Heart left ventricle (tissue), 16 donors: ENCODE results near the gene STT3B. TPM values are rescaled to one million over a fixed set of nuclear protein-coding genes. Genes with fewer than 3 reads are reported as not detected.

Experiments used
- ATAC-seq, 4 donors: fragments of 200-7000 bp; cut with Tn5 transposase; one replicate each; pipeline ENCODE4 v1.9.1; 2020 to 2022; ENCODE audit warnings: moderate library complexity in 4 of 4, mild to moderate bottlenecking in 3 of 4, moderate number of reproducible peaks in 1 of 4
- DNase-seq, 5 donors: peaks; one replicate each; pipeline ENCODE4 v3.0.0-alpha.2; 2020
- H3K27ac ChIP-seq, 12 donors: fragments of 200-600 bp; sonication (generic) in 4 of 12; one replicate each; pipeline versions ENCODE4 v1.5.0 to v1.8.0; 2016 to 2022; ENCODE audit warnings: mild to moderate bottlenecking in 2 of 12
- H3K27me3 ChIP-seq, 9 donors: fragments of 200-600 bp; sonication (generic) in 2 of 9; one replicate each; pipeline versions ENCODE4 v1.5.1 to v1.8.0; 2016 to 2022; ENCODE audit warnings: mild to moderate bottlenecking in 3 of 9
- H3K36me3 ChIP-seq, 9 donors: fragments of 200-600 bp; sonication (generic) in 2 of 9; one replicate each; pipeline versions ENCODE4 v1.5.0 to v1.8.0; 2018 to 2022; ENCODE audit warnings: mild to moderate bottlenecking in 2 of 9
- H3K4me1 ChIP-seq, 12 donors: fragments of 200-600 bp; sonication (generic) in 4 of 12; one replicate each; pipeline versions ENCODE4 v1.5.0 to v1.8.0; 2016 to 2022; ENCODE audit warnings: mild to moderate bottlenecking in 3 of 12
- H3K4me3 ChIP-seq, 12 donors: fragments of 200-600 bp; sonication (generic) in 4 of 12; one replicate each; pipeline versions ENCODE4 v1.5.0 to v1.8.0; 2017 to 2022; ENCODE audit warnings: mild to moderate bottlenecking in 9 of 12, moderate library complexity in 4 of 12
- H3K9me3 ChIP-seq, 12 donors: fragments of 200-600 bp; sonication (generic) in 4 of 12; one replicate each; pipeline versions ENCODE4 v1.5.0 to v1.8.0; 2016 to 2022; ENCODE audit warnings: mild to moderate bottlenecking in 1 of 12
- POLR2A ChIP-seq, 2 donors: fragments of 450-650 bp; IDR thresholded peaks; one replicate each; pipeline ENCODE4 v1.6.1; 2017; ENCODE audit warnings: antibody characterized with exemption in 2 of 2, mild to moderate bottlenecking in 2 of 2, moderate library complexity in 2 of 2
- WGBS, 4 donors: extraction: QIAGEN DNeasy Blood & Tissue Kit in 2 of 4; methylation state at CpG; one replicate each; pipeline versions ENCODE4 v1.1.5 to v1.1.7; 2013 to 2018; 5-methylcytosine and 5-hydroxymethylcytosine counted together
- intact Hi-C, 10 donors: fragments of 100-400 bp; cut with DNase I; formaldehyde crosslinking; loops; one replicate each; pipeline versions ENCODE4 v1.11.1 to v1.14.2; 2022
- polyA plus RNA-seq, 2 donors: library from polyadenylated mRNA; stranded (reverse); fragments of 200-250 nt; gene quantifications; one replicate each; pipeline ENCODE4 v1.2.3, GENCODE V29; 2013
- total RNA-seq, 9 donors: library from RNA; depleted of rRNA in 2 of 9; stranded (reverse); fragments of >200 nt in 2 of 9; fragmentation: NEBNext Ultra II Directional in 3 of 9; extraction: Animal tissue kit (Norgen Biotek cat#: 25700) in 3 of 9; gene quantifications; one replicate each; pipeline versions ENCODE4 v1.1.0 to v1.2.4, GENCODE V29; 2016 to 2023
- TF ChIP-seq, protein P1 (sequence below), 12 donors: fragments of 200-600 bp; sonication (generic) in 4 of 12; IDR thresholded peaks; one replicate each; pipeline versions ENCODE4 v1.5.0 to v1.8.0; 2018 to 2022; ENCODE audit warnings: antibody characterized with exemption in 12 of 12, mild to moderate bottlenecking in 5 of 12
- donor health status: ischemic (EF 13 %, LVEDD 7.1; RV severe dilation, severe dysfunction).
- donor health status: healthy with polysubstance abuse.
- donor health status: DM: no; HTN: yes; CAD: no.
- donor health status: DM: no; HTN: no; CAD: no.
- donor health status: ischemic (EF 25% LVEDD 6.9; RV normal size, moderate dysfunction).
- donor health status: ischemic (EF 25% LVEDD 5.7; RV mildly dilated, moderate dysfunction).
- donor health status: healthy.
- donor health status: DM: yes; HTN: yes; CAD: no.
- donor health status: ischemic (EF 35%, LVEDD 5.7; RV mildly dilated, moderate dysfunction).
- donor health status: nonischemic (EF 11% LVEDD 7.7; RV severe dilation, severe dysfunction).
- donor health status: DM: yes; HTN: yes; CAD: no.
- donor health status: PGD.
- donor health status: ischemic (EF 29% LVEDD 5.4; RV normal size, mild dysfunction).
- donor health status: nonischemic (EF 23%, LVEDD 6.1; RV moderate dilation, normal function).

Gene STT3B
- total and polyA plus RNA-seq, 11 donors = 30.2 to 109 (median 90.4) TPM

DNA sequence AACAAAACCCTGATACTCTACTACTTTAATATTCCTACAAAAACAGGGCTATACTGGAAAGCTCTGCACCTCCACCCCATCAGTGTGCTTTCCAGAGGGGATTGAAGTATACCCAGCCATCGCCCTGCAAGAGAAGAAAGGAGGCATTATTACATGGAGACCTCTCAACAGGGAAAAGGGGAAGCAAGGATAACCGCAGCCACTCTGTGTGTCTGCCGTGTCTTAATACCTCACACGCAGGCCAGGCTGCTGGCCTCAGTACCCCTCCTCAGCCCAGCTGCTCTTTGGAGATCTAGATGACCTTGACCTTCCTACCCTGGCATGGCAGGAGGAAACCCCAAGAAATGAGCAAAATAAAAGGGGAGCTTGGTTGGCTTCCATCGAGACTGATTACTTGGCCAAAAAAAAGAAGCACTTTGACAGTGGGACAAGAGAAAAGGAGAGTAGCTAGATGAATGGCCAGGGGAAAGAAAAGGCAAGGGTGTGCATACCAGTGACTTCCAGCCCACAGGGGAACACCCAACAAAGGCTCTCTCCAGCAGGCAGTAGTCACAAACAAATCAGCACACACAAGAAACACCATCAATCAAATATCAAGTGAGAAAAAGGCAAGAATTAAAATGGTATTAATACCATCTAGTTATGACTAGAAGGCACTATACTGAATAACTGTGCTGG, 129.4 kb downstream of the STT3B start:
- WGBS, 4 donors = 90 to 96% (median 92%) methylated on average over 5 of the region's 5 CpGs
- H3K4me3 ChIP-seq = no peak overlapping the region
- peaks cover 0 to 5% (median 0%) of the 10 kb centered on the region in 12 donors for H3K9me3 ChIP-seq
- no peak overlapping the region for H3K27ac ChIP-seq
- H3K27me3 ChIP-seq = no peaks in the 10 kb centered on the region
- peaks cover 0 to 3% (median 0%) of the 10 kb centered on the region in 9 donors for H3K36me3 ChIP-seq
- no peak for TF ChIP-seq POLR2A (IDR thresholded peaks at IDR 0.05)
- intact Hi-C loops = no loop called here
- no peak for ATAC-seq
- no peak for DNase-seq
- H3K4me1 ChIP-seq = peaks cover 0 to 16% (median 0%) of the 10 kb centered on the region in 12 donors

DNA sequence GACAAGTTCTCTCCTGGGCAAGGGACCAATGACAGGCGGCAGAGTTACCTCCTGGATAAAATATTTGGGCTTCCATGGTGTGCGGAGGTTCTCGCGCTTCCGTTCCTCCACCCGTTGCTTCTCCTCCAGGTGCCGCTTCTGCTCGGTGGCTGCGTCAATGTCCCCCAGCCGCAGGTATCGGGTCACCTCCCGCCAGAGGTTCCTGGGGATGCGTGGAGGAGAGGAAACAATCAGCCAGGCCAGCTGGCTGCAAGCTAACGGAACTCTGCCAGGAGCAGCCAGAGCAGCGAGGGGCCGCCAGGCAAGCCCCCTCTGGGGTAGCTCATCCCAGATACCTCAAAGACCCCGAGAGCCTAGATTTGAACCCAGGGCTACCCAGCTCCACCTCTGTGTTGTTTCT, 131.3 kb downstream of the STT3B start:
- ATAC-seq (no peak), DNase-seq (no peak)
- Histone ChIP-seq H3K27ac (no peak overlapping the region), H3K4me1 (peaks cover 0 to 16% (median 0%) of the 10 kb centered on the region in 12 donors), H3K4me3 (no peak overlapping the region), H3K36me3 (peaks cover 0 to 3% (median 0%) of the 10 kb centered on the region in 9 donors), H3K27me3 (no peaks in the 10 kb centered on the region), H3K9me3 (no peaks in the 10 kb centered on the region)
- WGBS, 4 donors = 95 to 98% (median 98%) methylated on average over 14 to 17 of the region's 17 CpGs
- TF ChIP-seq POLR2A (IDR thresholded peaks at IDR 0.05) = no peak
- TF ChIP-seq, protein P1, sequence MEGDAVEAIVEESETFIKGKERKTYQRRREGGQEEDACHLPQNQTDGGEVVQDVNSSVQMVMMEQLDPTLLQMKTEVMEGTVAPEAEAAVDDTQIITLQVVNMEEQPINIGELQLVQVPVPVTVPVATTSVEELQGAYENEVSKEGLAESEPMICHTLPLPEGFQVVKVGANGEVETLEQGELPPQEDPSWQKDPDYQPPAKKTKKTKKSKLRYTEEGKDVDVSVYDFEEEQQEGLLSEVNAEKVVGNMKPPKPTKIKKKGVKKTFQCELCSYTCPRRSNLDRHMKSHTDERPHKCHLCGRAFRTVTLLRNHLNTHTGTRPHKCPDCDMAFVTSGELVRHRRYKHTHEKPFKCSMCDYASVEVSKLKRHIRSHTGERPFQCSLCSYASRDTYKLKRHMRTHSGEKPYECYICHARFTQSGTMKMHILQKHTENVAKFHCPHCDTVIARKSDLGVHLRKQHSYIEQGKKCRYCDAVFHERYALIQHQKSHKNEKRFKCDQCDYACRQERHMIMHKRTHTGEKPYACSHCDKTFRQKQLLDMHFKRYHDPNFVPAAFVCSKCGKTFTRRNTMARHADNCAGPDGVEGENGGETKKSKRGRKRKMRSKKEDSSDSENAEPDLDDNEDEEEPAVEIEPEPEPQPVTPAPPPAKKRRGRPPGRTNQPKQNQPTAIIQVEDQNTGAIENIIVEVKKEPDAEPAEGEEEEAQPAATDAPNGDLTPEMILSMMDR (IDR thresholded peaks at IDR 0.05) = no peak
- intact Hi-C loops = no loop called here

DNA sequence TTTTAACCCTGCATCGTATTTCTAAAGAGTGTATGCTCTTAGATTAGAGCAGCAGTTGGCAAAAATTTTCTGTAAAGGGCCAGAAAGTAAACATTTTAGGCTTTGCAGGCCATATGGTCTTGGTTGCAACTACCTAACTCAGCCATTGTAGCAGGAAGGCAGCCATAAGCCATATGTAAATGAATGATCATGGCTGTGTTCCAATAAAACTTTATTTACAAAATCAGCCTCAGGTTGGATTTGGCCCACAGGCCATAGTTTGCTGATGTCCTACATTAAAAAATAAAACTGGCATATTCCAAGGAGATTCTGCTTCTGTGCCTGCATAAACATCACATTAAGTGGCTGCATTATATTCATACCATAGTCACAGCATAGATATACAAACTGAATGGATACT, 134.9 kb downstream of the STT3B start:
- TF ChIP-seq POLR2A (IDR thresholded peaks at IDR 0.05) = no peak
- TF ChIP-seq, protein P1 (IDR thresholded peaks at IDR 0.05) = no peak
- H3K36me3 ChIP-seq = no peaks in the 10 kb centered on the region
- H3K27me3 ChIP-seq = no peaks in the 10 kb centered on the region
- no peak overlapping the region for H3K27ac ChIP-seq
- peaks cover 0 to 19% (median 0%) of the 10 kb centered on the region in 12 donors for H3K4me1 ChIP-seq
- no peak overlapping the region for H3K4me3 ChIP-seq
- 94 to 100% (median 98%) methylated on average over 1 of the region's 1 CpG for WGBS, 4 donors
- intact Hi-C loops = no loop called here
- no peaks in the 10 kb centered on the region for H3K9me3 ChIP-seq
- ATAC-seq (no peak), DNase-seq (no peak)

GRCh38 chr3:31668242-31668641, 135.5 kb downstream of the STT3B start:
- DNase-seq = no peak
- H3K27me3 ChIP-seq = no peaks in the 10 kb centered on the region
- H3K9me3 ChIP-seq = no peaks in the 10 kb centered on the region
- peaks cover 0 to 19% (median 0%) of the 10 kb centered on the region in 12 donors for H3K4me1 ChIP-seq
- TF ChIP-seq, protein P1 (IDR thresholded peaks at IDR 0.05) = no peak
- TF ChIP-seq POLR2A (IDR thresholded peaks at IDR 0.05) = no peak
- no peak overlapping the region for H3K4me3 ChIP-seq
- no peak for ATAC-seq
- WGBS, 4 donors = 92 to 99% (median 94%) methylated on average over 4 of the region's 4 CpGs
- intact Hi-C loops = no loop called here
- H3K36me3 ChIP-seq = no peaks in the 10 kb centered on the region
- H3K27ac ChIP-seq = no peak overlapping the region
